OCI-LY7 (cell line): ENCODE results near the gene ZNF500. TPM values are rescaled to one million over a fixed set of nuclear protein-coding genes. Genes with fewer than 3 reads are reported as not detected.

ENCODE experiments used
- BruUV-seq: library from RNA; stranded (reverse); fragments of 400-500 nt; replicated peaks from 2 replicates; lab custom pipeline; 2021; lab: Mats Ljungman, UMichigan
- CTCF ChIA-PET: fragments of 300-600 bp; sonication (Branson Sonifier 250); formaldehyde crosslinking; loops from one replicate; lab custom pipeline; 2022; ENCODE audit warnings: antibody characterized with exemption; ENCODE audit not compliant: unreplicated experiment; lab: Charles Lee
- POLR2A ChIA-PET: fragments of 300-600 bp; sonication (Branson Sonifier 250); formaldehyde crosslinking; loops from one replicate; lab custom pipeline; 2022; ENCODE audit warnings: antibody characterized with exemption; lab: Charles Lee
- DNase-seq: peaks from one replicate; pipeline ENCODE4 v3.0.0-alpha.2; 2015; ENCODE audit warnings: low spot score
- H2AFZ ChIP-seq: fragments of 200-600 bp; sonication (generic), shearing (Covaris generic); 2 replicates; pipeline ENCODE4 v1.6.1; 2014; ENCODE audit warnings: mild to moderate bottlenecking, antibody characterized with exemption, low read length, moderate library complexity
- H3K27ac ChIP-seq: fragments of 200-600 bp; sonication (generic); 2 replicates; pipeline ENCODE4 v1.5.1; 2014; ENCODE audit warnings: mixed run types, low read depth, mild to moderate bottlenecking, moderate library complexity, low read length, inconsistent platforms; ENCODE audit not compliant: poor library complexity, severe bottlenecking
- H3K36me3 ChIP-seq: fragments of 200-600 bp; sonication (generic); 2 replicates; pipeline ENCODE4 v1.6.1; 2014; ENCODE audit warnings: mild to moderate bottlenecking, antibody characterized with exemption, low read length, moderate library complexity, mixed read lengths; ENCODE audit not compliant: insufficient read depth
- H3K4me1 ChIP-seq: fragments of 200-600 bp; sonication (generic); 2 replicates; pipeline ENCODE4 v1.5.1; 2014; ENCODE audit warnings: mild to moderate bottlenecking, low read length; ENCODE audit not compliant: insufficient read depth, poor library complexity, severe bottlenecking
- H3K4me2 ChIP-seq: fragments of 200-600 bp; sonication (generic); 2 replicates; pipeline ENCODE4 v1.6.1; 2014; ENCODE audit warnings: mild to moderate bottlenecking, low read length
- H3K4me3 ChIP-seq: fragments of 200-600 bp; sonication (generic); 2 replicates; pipeline ENCODE4 v1.5.1; 2014; ENCODE audit warnings: mild to moderate bottlenecking, low read depth, low read length; ENCODE audit not compliant: poor library complexity, severe bottlenecking
- H3K79me2 ChIP-seq: fragments of 200-600 bp; sonication (generic); 2 replicates; pipeline ENCODE4 v1.6.1; 2016; ENCODE audit warnings: low read depth, mild to moderate bottlenecking, low read length, moderate library complexity, mixed read lengths; ENCODE audit not compliant: insufficient read depth
- H3K9me2 ChIP-seq: fragments of 200-600 bp; sonication (generic); 2 replicates; pipeline ENCODE4 v1.6.1; 2016; ENCODE audit warnings: mild to moderate bottlenecking, low read length, mixed read lengths; ENCODE audit not compliant: insufficient read depth
- H3K9me3 ChIP-seq: fragments of 200-600 bp; sonication (generic); 2 replicates; pipeline ENCODE4 v1.6.1; 2014; ENCODE audit warnings: mild to moderate bottlenecking, mixed run types, low read length, mixed read lengths
- H4K20me1 ChIP-seq: fragments of 200-600 bp; sonication (generic); 2 replicates; pipeline ENCODE4 v1.6.1; 2014; ENCODE audit warnings: mild to moderate bottlenecking, antibody characterized with exemption, low read length, moderate library complexity, mixed read lengths; ENCODE audit not compliant: insufficient read depth
- CTCF ChIP-seq: fragments of 200-600 bp; sonication (generic); conservative IDR thresholded peaks from 2 replicates; pipeline ENCODE4 v1.5.1; 2014; ENCODE audit warnings: mild to moderate bottlenecking, antibody characterized with exemption, low read length, moderate library complexity, mixed read lengths
- EZH2phosphoT487 ChIP-seq: fragments of 200-600 bp; sonication (generic); IDR thresholded peaks from 2 replicates; pipeline ENCODE4 v1.6.1; 2018; ENCODE audit warnings: low read depth, borderline replicate concordance, mild to moderate bottlenecking, mixed run types, antibody characterized with exemption, low read length, moderate library complexity, mixed read lengths
- intact Hi-C: fragments of 100-400 bp; cut with micrococcal nuclease; formaldehyde crosslinking; loops from one replicate; pipeline ENCODE4 v1.10.0; 2022; ENCODE audit not compliant: unreplicated experiment
- total RNA-seq, 2 experiments: library from RNA; depleted of rRNA in 1 of 2; stranded (reverse); fragments of >200 nt in 1 of 2; shearing (Covaris generic) in 1 of 2; gene quantifications; 2 replicates each; pipeline ENCODE4 v1.2.3, GENCODE V29; 2014 to 2022

Gene ZNF500
- total RNA-seq, 2 experiments from 2014 or later: 16.1 to 23.9 TPM

GRCh38 chr16:4803401-4803844 lies 36.5 kb upstream of the ZNF500 start:
- BruUV-seq: TSS peak; percentile 91
- CTCF ChIA-PET: interaction anchor here (0.6 to 1.2 kb wide), 2 partner anchors 68 to 108 kb away, joined by 3 read pairs; partner anchors contain the start of gene DNAAF8

GRCh38 chr16:4802659-4803287 lies 35.8 kb upstream of the ZNF500 start:
- Histone ChIP-seq H3K4me3 (peak overlapping the region; percentile 78), H4K20me1 (no peaks in the 10 kb centered on the region), H3K9me2 (no peaks in the 10 kb centered on the region), H3K4me2 (peak overlapping the region; percentile 99), H3K4me1 (peaks cover 26% of the 10 kb centered on the region), H3K79me2 (no peaks in the 10 kb centered on the region), H3K36me3 (peaks cover 33% of the 10 kb centered on the region), H3K9me3 (no peaks in the 10 kb centered on the region), H3K27ac (peak overlapping the region; percentile 59), H2AFZ (peak overlapping the region; percentile 58; the same call in 1 of the 2 replicates)
- no TSS peak for BruUV-seq
- TF ChIP-seq EZH2phosphoT487 (no peak), CTCF (no peak)
- CTCF ChIA-PET: interaction anchor here (0.6 to 1.2 kb wide), 2 partner anchors 68 to 107 kb away, joined by 3 read pairs; partner anchors contain the start of gene DNAAF8
- POLR2A ChIA-PET: interaction anchor here (0.6 kb wide), 1 partner anchor 442 kb away, joined by 4 read pairs; no protein-coding TSS in a partner anchor
- intact Hi-C loops: loop anchor here (1.0 to 2.0 kb wide), 3 partner anchors 34 to 68 kb away; partner anchors contain the start of genes ANKS3, DNAAF8, GLYR1 and UBN1
- peak; percentile 91 for DNase-seq

More at GRCh38 chr16:4803401-4803844, 36.5 kb upstream of the ZNF500 start:
- Histone ChIP-seq H3K4me3 (peak overlapping the region; percentile 78), H3K9me3 (no peaks in the 10 kb centered on the region), H4K20me1 (no peaks in the 10 kb centered on the region), H3K27ac (peak overlapping the region; percentile 59), H3K4me2 (peak overlapping the region; percentile 99), H2AFZ (peak overlapping the region; percentile 58; the same call in 1 of the 2 replicates), H3K9me2 (no peaks in the 10 kb centered on the region), H3K79me2 (no peaks in the 10 kb centered on the region), H3K36me3 (peaks cover 34% of the 10 kb centered on the region), H3K4me1 (peaks cover 26% of the 10 kb centered on the region)
- intact Hi-C loops: loop anchor here (2.0 kb wide), 2 partner anchors 43 to 69 kb away; partner anchors contain the start of genes ANKS3, DNAAF8, GLYR1 and UBN1
- DNase-seq: no peak
- POLR2A ChIA-PET: interaction anchor here (0.6 kb wide), 1 partner anchor 443 kb away, joined by 4 read pairs; no protein-coding TSS in a partner anchor
- TF ChIP-seq CTCF (no peak), EZH2phosphoT487 (no peak)
